ENCODE results near the gene CASKIN1. TPM values are rescaled to one million over a fixed set of nuclear protein-coding genes. Genes with fewer than 3 reads are reported as not detected.

Gene CASKIN1
- total RNA-seq, 1 experiment from 2014 or later = 5.9 TPM

- Histone ChIP-seq H3K79me2 (ENCODE audit: insufficient read depth, low read length) (peaks cover 64% of the 10 kb centered on the region), H2AFZ (ENCODE audit: low read depth, low read length, poor library complexity, severe bottlenecking) (no peak overlapping the region), H3K27ac (ENCODE audit: low read depth, low read length) (peak overlapping the region; percentile 84), H3K4me1 (ENCODE audit: control insufficient read depth in 1 of 2, insufficient read depth in 2 of 2, low read length in 2 of 2) (peaks cover 53 to 73% of the 10 kb centered on the region in 2 experiments), H3K4me2 (ENCODE audit: low read length) (peak overlapping the region; percentile 99), H3K9ac (ENCODE audit: low read length) (peak overlapping the region; percentile 91), H3K9me2 (ENCODE audit: insufficient read depth) (no peaks in the 10 kb centered on the region), H3K9me3 (ENCODE audit: control insufficient read depth in 1 of 2, insufficient read depth in 1 of 2, low read depth in 1 of 2, low read length in 2 of 2) (no peaks in the 10 kb centered on the region), H3K4me3 (replicated peaks in 1 of 2; ENCODE audit: low read depth in 1 of 2, low read length in 2 of 2) (peak overlapping the region; percentile 77 to 98), H4K20me1 (ENCODE audit: insufficient read depth) (no peaks in the 10 kb centered on the region; the same call in 1 of the 2 replicates), H3K36me3 (ENCODE audit: control insufficient read depth in 1 of 2, insufficient read depth in 2 of 2, low read length in 2 of 2) (peaks cover 0 to 28% of the 10 kb centered on the region in 2 experiments; a peak in 2 of 4 replicates), H3K27me3 (ENCODE audit: insufficient read depth, low read length) (no peaks in the 10 kb centered on the region)
- ChIA-PET RAD21 (ENCODE audit: low non-redundant PET in 1 of 2, low total read pairs in 2 of 2, uncharacterized antibody in 2 of 2, unreplicated experiment in 2 of 2) (no interaction called here), POLR2A (interaction anchor here (0.7 to 3.0 kb wide), 5 partner anchors 9 to 188 kb away, joined by 3 to 19 read pairs (median 6); partner anchors contain the start of genes PKD1 and RPS2), CTCF (interaction anchor here (1.5 to 3.6 kb wide), 2 partner anchors 13 to 130 kb away, joined by 5 to 24 read pairs; no protein-coding TSS in a partner anchor)
- TF ChIP-seq POLR2A (IDR thresholded peaks at IDR 0.05; ENCODE audit: borderline replicate concordance, extremely low read depth, insufficient read depth, insufficient read length) = peak; percentile 71
- TF ChIP-seq POLR2AphosphoS5 (IDR thresholded peaks at IDR 0.05; ENCODE audit: low read depth, low read length) = peak; percentile 74
- TF ChIP-seq, protein P1, sequence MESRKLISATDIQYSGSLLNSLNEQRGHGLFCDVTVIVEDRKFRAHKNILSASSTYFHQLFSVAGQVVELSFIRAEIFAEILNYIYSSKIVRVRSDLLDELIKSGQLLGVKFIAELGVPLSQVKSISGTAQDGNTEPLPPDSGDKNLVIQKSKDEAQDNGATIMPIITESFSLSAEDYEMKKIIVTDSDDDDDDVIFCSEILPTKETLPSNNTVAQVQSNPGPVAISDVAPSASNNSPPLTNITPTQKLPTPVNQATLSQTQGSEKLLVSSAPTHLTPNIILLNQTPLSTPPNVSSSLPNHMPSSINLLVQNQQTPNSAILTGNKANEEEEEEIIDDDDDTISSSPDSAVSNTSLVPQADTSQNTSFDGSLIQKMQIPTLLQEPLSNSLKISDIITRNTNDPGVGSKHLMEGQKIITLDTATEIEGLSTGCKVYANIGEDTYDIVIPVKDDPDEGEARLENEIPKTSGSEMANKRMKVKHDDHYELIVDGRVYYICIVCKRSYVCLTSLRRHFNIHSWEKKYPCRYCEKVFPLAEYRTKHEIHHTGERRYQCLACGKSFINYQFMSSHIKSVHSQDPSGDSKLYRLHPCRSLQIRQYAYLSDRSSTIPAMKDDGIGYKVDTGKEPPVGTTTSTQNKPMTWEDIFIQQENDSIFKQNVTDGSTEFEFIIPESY (IDR thresholded peaks at IDR 0.05; ENCODE audit: extremely low read depth, insufficient replicate concordance, low read length) = no peak
- TF ChIP-seq CTCF (IDR thresholded peaks at IDR 0.05 in 2 of 3, conservative IDR thresholded peaks at IDR 0.05 in 1 of 3; ENCODE audit: borderline replicate concordance in 1 of 3, insufficient read depth in 1 of 3, low read depth in 2 of 3, low read length in 2 of 3) = peak in 2 of 3 experiments; percentile 19 to 22; a peak in 3 of 6 replicates
- peak; percentile 35; the same call in 1 of the 2 replicates for TF ChIP-seq ZFX (IDR thresholded peaks at IDR 0.05)
- TF ChIP-seq, protein P2, sequence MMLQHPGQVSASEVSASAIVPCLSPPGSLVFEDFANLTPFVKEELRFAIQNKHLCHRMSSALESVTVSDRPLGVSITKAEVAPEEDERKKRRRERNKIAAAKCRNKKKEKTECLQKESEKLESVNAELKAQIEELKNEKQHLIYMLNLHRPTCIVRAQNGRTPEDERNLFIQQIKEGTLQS (IDR thresholded peaks at IDR 0.05) = no peak
- no TSS peak for BruUV-seq (replicated peaks)
- ATAC-seq (peak; percentile 1; the same call in 1 of the 2 replicates), DNase-seq (ENCODE audit: low read depth, low spot score) (no peak)
- intact Hi-C loops (cut with micrococcal nuclease) = loop anchor here (5.0 kb wide), 1 partner anchor 69 kb away; the partner anchor contains the start of gene E4F1
Measured at GRCh38 chr16:2152695-2153506, 43.5 kb downstream of the CASKIN1 start.
